ENCODE measurements around the gene GATA3. TPM values are rescaled to one million over a fixed set of nuclear protein-coding genes. Genes with fewer than 3 reads are reported as not detected.

Gene GATA3
- total RNA-seq, 1 donor from 2014 or later = 79.5 TPM

DNA sequence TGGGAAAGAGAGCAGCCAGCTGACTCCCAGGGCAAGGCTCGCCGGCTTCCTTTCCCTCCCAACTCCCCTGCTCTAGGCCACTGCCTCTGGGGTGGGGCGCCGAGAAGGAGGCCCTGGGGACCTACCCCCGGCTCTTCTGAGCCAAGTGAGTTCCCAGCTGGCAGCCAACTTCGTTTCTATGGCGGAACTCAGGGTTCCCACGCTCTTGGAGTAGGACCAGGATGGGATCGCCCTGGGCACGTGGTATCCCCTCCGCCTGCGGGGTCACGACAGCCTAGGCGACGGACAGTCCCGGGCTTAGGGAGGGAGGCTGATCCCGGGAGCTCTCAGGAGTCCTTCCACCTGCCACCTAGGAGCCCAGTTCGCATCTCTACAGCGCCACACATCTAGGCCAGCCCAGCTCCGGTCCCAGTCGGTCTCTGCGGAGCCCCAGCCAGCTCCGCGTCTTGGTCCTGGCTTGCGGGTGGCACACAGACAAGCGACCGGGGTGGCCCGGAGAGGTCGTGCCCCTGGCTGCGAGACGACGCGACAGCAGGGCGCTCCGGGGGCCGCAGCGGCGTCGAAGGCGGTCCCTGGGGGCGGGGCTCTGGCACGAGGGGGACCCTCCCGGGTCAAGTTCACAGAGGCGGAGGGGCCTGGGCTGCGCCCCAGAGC, 20.5 kb upstream of the GATA3 start:
- Mint-ChIP-seq H3K4me3 (no peak overlapping the region), H3K4me1 (ENCODE audit: low read depth) (peaks cover 16% of the 10 kb centered on the region), H3K36me3 (ENCODE audit: low read depth) (peaks cover 4% of the 10 kb centered on the region), H3K9me3 (peaks cover 5% of the 10 kb centered on the region), H3K27me3 (ENCODE audit: insufficient read depth) (peaks cover 60% of the 10 kb centered on the region), H3K27ac (no peak overlapping the region)
- no peak for DNase-seq (ENCODE audit: low spot score)
- intact Hi-C loops (cut with micrococcal nuclease) = loop anchor here (1.0 to 10.0 kb wide), 2 partner anchors 8 to 369 kb away; partner anchors contain the start of gene ITIH5

DNA sequence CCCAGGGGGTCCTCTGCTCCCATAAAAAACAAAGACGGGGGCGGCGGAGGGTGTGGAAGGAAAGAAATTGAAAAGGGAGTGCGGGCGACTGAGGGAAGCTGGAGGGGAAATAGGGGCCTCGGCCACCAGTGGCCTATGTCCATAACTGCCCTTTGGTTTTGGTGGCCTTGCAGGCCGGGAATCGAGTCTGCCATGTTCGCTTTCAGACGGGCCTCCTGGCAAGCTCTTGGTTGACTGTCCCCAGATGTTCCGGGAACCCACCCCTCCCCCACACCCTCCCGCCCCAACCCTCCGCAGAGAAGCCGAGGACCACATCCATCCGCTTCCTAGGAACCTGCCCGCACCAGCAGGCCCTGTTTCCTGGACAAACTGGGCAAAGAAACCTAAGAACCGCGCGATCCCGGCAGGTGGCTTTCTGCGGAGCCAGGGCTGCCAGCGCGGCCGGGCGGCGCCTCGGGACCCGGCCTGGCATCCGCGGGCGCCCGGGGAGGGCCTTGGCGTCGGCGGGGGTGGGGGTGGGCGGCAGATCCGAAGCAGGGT, 20.0 kb upstream of the GATA3 start:
- peaks cover 7% of the 10 kb centered on the region for H3K36me3 Mint-ChIP-seq (ENCODE audit: low read depth)
- no peak for DNase-seq (ENCODE audit: low spot score)
- H3K4me3 Mint-ChIP-seq = no peak overlapping the region
- intact Hi-C loops (cut with micrococcal nuclease) = loop anchor here (1.0 to 10.0 kb wide), 2 partner anchors 8 to 370 kb away; partner anchors contain the start of gene ITIH5
- peaks cover 66% of the 10 kb centered on the region for H3K27me3 Mint-ChIP-seq (ENCODE audit: insufficient read depth)
- H3K9me3 Mint-ChIP-seq = peaks cover 5% of the 10 kb centered on the region
- H3K4me1 Mint-ChIP-seq (ENCODE audit: low read depth) = peaks cover 17% of the 10 kb centered on the region
- no peak overlapping the region for H3K27ac Mint-ChIP-seq

DNA sequence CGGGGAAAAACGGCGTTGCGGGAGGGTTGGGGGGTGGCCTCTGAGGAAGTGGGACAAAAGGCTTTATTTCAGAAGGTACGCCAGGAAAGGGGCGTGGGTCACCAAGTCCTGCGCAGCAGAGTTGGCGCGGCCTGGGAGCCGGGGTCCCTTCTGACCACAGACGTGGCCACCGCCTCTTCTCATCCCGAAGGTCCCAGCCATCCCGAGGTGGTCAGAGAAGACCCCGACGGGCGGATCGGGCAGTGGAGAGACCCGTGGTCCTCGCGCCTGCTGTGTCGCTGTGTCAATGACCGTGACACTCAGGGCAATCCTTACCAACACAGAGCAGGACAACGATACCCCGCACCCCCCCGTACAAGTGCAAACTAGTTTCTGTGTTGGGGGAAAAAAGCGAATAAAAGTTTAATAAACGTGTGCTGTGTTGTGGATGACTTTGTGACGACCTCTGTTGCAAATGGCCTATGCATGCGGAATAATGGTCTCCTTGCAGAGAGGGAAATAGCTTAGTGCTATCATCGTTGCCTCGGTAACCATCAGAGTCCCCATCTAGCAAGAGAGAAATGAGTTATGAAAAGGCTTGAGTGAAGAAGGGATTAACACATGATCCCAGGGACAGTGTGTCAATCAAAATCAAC, 19.4 kb upstream of the GATA3 start:
- Mint-ChIP-seq H3K4me3 (peak overlapping the region; percentile 10), H3K27ac (peak overlapping the region; percentile 76), H3K4me1 (ENCODE audit: low read depth) (peaks cover 20% of the 10 kb centered on the region), H3K36me3 (ENCODE audit: low read depth) (peaks cover 8% of the 10 kb centered on the region), H3K9me3 (peaks cover 5% of the 10 kb centered on the region), H3K27me3 (ENCODE audit: insufficient read depth) (peaks cover 72% of the 10 kb centered on the region)
- intact Hi-C loops (cut with micrococcal nuclease) = loop anchor here (10.0 kb wide), 1 partner anchor 370 kb away; the partner anchor contains the start of gene ITIH5
- DNase-seq (ENCODE audit: low spot score) = no peak

- no peak for DNase-seq (ENCODE audit: low spot score)
- Mint-ChIP-seq H3K36me3 (ENCODE audit: low read depth) (peaks cover 8% of the 10 kb centered on the region), H3K9me3 (peaks cover 5% of the 10 kb centered on the region), H3K27ac (peak overlapping the region; percentile 76), H3K4me1 (ENCODE audit: low read depth) (peaks cover 20% of the 10 kb centered on the region), H3K4me3 (peak overlapping the region; percentile 10), H3K27me3 (ENCODE audit: insufficient read depth) (peaks cover 74% of the 10 kb centered on the region)
- intact Hi-C loops (cut with micrococcal nuclease) = loop anchor here (10.0 kb wide), 1 partner anchor 371 kb away; the partner anchor contains the start of gene ITIH5
These were observed 18.6 kb upstream of the GATA3 start for GRCh38 chr10:8035641-8036470.

GRCh38 chr10:8036506-8037198, 17.8 kb upstream of the GATA3 start:
- DNase-seq (ENCODE audit: low spot score) = no peak
- peaks cover 24% of the 10 kb centered on the region for H3K4me1 Mint-ChIP-seq (ENCODE audit: low read depth)
- intact Hi-C loops (cut with micrococcal nuclease) = loop anchor here (10.0 kb wide), 1 partner anchor 372 kb away; the partner anchor contains the start of gene ITIH5
- no peak overlapping the region for H3K4me3 Mint-ChIP-seq
- peaks cover 74% of the 10 kb centered on the region for H3K27me3 Mint-ChIP-seq (ENCODE audit: insufficient read depth)
- H3K27ac Mint-ChIP-seq = peak overlapping the region; percentile 75
- H3K9me3 Mint-ChIP-seq = peaks cover 5% of the 10 kb centered on the region
- H3K36me3 Mint-ChIP-seq (ENCODE audit: low read depth) = peaks cover 8% of the 10 kb centered on the region

GRCh38 chr10:8037199-8037801, 17.2 kb upstream of the GATA3 start:
- H3K27me3 Mint-ChIP-seq (ENCODE audit: insufficient read depth) = peaks cover 74% of the 10 kb centered on the region
- intact Hi-C loops (cut with micrococcal nuclease) = loop anchor here (10.0 kb wide), 1 partner anchor 372 kb away; the partner anchor contains the start of gene ITIH5
- DNase-seq (ENCODE audit: low spot score) = no peak
- peaks cover 31% of the 10 kb centered on the region for H3K4me1 Mint-ChIP-seq (ENCODE audit: low read depth)
- peaks cover 8% of the 10 kb centered on the region for H3K36me3 Mint-ChIP-seq (ENCODE audit: low read depth)
- peak overlapping the region; percentile 75 for H3K27ac Mint-ChIP-seq
- H3K4me3 Mint-ChIP-seq = no peak overlapping the region
- peaks cover 5% of the 10 kb centered on the region for H3K9me3 Mint-ChIP-seq

DNA sequence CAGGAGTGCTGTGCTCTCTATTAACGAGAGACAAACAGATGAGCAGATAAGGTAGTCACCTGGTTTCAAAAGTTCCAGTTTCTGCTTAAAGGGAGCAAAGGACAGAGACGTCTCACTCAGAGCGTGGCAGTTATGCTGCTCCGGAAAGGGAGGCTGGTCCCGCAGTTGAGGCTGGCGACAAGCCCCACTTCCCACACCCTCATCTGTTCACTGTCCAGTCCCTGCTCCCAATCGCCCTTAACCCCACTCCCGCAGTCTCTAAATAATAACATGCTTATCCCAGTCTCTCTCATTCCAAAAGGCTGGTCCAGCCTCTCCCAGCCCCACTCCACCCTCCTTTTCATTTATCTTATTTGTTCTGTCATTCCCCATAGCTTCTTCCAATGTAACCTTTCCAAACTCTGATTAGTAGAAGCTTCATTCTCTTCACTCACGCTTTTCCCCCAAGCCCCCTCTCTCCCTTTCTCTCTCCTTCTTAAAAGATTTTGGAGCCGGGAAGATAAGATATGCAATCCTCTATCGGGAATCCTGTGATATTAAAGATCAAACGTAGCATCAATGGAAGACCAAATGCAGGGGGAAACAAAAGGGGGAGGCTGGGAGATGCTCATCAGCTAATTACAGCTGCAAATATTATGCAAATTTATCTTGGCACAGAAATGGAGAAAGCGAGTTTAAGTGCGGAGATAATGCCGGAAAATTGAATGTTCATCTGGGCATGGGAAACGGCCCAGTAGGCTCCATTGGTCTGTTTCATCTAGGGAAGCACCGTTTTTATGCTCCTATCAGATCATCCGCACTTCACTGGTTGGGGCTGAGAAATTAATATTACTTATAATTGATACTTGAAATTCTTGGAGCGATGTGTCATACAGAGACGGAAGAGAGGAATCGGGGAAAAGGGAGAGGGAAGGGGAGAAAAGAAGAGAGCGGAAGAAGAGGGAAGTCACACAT, 16.3 kb upstream of the GATA3 start:
- peaks cover 8% of the 10 kb centered on the region for H3K36me3 Mint-ChIP-seq (ENCODE audit: low read depth)
- H3K27me3 Mint-ChIP-seq (ENCODE audit: insufficient read depth) = peaks cover 74% of the 10 kb centered on the region
- no peak overlapping the region for H3K4me3 Mint-ChIP-seq
- no peak for DNase-seq (ENCODE audit: low spot score)
- H3K9me3 Mint-ChIP-seq = peaks cover 5% of the 10 kb centered on the region
- peaks cover 39% of the 10 kb centered on the region for H3K4me1 Mint-ChIP-seq (ENCODE audit: low read depth)
- intact Hi-C loops (cut with micrococcal nuclease) = loop anchor here (2.0 to 10.0 kb wide), 2 partner anchors 165 to 373 kb away; partner anchors contain the start of gene ITIH5
- H3K27ac Mint-ChIP-seq = peak overlapping the region; percentile 56

DNA sequence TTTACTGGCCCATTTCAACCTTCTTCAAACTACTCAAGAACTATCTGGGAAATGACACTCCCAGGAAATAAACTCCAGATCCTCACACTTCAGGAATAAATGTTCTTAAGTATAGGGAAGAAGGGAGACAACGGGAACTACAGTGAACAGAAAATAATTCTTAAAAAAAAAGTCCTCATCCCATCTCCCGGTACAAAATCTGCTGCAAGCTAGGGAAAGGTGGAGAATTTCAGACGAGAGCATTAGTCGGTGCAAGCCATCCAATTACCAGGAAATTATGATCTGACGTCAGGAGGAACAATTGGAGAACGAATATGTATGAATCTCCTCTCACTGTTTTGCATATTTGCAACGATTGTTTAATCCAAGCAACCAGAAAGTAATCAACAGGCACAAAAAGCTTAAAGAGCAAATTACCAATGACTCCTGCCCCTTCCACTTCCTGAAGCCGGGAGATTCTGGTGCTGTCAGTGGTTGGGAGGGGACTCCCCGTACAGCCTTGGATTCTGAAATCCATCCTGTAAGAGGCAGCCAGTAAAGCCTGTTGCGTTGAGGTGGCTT, 15.1 kb upstream of the GATA3 start:
- DNase-seq (ENCODE audit: low spot score) = no peak
- H3K36me3 Mint-ChIP-seq (ENCODE audit: low read depth) = peaks cover 11% of the 10 kb centered on the region
- H3K9me3 Mint-ChIP-seq = peaks cover 5% of the 10 kb centered on the region
- intact Hi-C loops (cut with micrococcal nuclease) = loop anchor here (1.0 to 10.0 kb wide), 3 partner anchors 14 to 375 kb away; partner anchors contain the start of gene ITIH5
- peaks cover 47% of the 10 kb centered on the region for H3K4me1 Mint-ChIP-seq (ENCODE audit: low read depth)
- H3K27ac Mint-ChIP-seq = peak overlapping the region; percentile 56
- no peak overlapping the region for H3K4me3 Mint-ChIP-seq
- H3K27me3 Mint-ChIP-seq (ENCODE audit: insufficient read depth) = peaks cover 78% of the 10 kb centered on the region

DNA sequence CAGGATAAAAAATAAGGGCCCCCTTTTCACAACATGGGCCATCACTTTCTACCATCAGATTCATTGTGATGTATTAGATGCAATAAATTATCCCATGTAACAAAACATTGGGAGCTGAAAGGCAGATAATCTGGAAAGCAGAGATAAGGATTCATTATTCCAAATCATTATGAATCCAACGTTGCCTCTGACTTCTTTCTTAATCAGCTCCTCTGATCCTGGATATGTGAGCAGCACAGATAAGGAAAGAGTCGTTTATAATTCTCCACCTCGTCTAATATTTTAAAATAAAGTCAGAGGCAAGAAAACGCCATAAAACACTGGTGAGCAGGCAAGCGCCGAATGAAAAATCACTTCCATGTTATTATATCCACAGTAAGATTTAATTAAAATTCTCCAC, 13.8 kb upstream of the GATA3 start:
- Mint-ChIP-seq H3K27ac (no peak overlapping the region), H3K27me3 (ENCODE audit: insufficient read depth) (peaks cover 84% of the 10 kb centered on the region), H3K9me3 (no peaks in the 10 kb centered on the region), H3K4me3 (no peak overlapping the region), H3K36me3 (ENCODE audit: low read depth) (peaks cover 10% of the 10 kb centered on the region), H3K4me1 (ENCODE audit: low read depth) (peaks cover 54% of the 10 kb centered on the region)
- intact Hi-C loops (cut with micrococcal nuclease) = no loop called here
- no peak for DNase-seq (ENCODE audit: low spot score)

- H3K27ac Mint-ChIP-seq = peak overlapping the region; percentile 3
- DNase-seq (ENCODE audit: low spot score) = no peak
- peaks cover 62% of the 10 kb centered on the region for H3K4me1 Mint-ChIP-seq (ENCODE audit: low read depth)
- intact Hi-C loops (cut with micrococcal nuclease) = no loop called here
- H3K27me3 Mint-ChIP-seq (ENCODE audit: insufficient read depth) = peaks cover 89% of the 10 kb centered on the region
- peaks cover 10% of the 10 kb centered on the region for H3K36me3 Mint-ChIP-seq (ENCODE audit: low read depth)
- no peak overlapping the region for H3K4me3 Mint-ChIP-seq
- H3K9me3 Mint-ChIP-seq = no peaks in the 10 kb centered on the region
These were observed 13.1 kb upstream of the GATA3 start for GRCh38 chr10:8041284-8041991.
